ENCODE results near the gene SLC22A23. TPM values are rescaled to one million over a fixed set of nuclear protein-coding genes. Genes with fewer than 3 reads are reported as not detected.

SLC22A23 gene
- total RNA-seq, 1 donor, result 18.1 TPM

DNA sequence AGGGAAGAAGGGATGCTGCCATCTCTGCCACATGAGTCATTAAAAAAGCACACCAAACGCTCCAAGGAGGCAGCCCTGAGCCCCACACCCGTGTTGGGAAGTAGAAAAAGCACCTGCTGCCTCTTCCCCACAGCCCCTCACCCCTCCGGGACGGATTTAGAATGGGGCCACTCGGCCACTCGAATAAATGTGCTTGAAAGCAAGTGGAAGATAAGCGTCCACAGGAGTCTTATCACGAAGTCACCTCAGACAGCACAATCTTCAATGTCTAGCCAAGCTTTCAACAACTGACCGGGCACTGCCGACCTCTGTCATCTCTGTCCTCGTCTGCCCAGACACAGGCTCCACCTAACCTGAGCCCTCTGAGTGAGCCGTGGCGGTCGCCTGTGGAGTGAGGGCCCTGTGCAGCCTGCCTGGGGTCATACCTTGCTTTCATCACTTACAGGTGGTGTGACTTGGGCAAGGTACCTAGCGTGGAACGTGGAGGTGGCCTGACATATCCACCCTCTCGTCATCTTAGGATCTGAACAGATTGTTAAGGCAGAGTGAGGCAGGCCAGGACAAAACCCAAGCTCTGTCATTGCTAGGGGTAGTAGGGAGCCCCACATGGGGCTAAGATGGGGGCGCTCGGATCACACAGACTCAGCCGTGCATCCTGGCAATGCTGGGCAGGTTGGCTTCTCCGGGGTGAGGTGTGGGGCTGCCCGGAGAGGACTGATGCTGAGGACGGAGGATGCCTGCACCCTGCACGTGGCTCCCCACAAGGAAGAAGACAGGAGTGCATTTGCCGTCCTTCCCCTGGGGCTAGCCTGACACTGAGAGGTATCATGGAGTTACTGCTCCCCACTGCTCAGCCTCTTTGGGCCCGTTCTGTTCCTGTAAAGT, 163.3 kb downstream of the SLC22A23 start:
- H3K27me3 ChIP-seq (ENCODE audit: insufficient read depth, low read length), result no peaks in the 10 kb centered on the region
- H3K9me3 ChIP-seq (ENCODE audit: low read depth, low read length), result no peaks in the 10 kb centered on the region
- H3K4me2 ChIP-seq (ENCODE audit: insufficient read depth, low read length), result no peak overlapping the region
- TF ChIP-seq, protein P1, sequence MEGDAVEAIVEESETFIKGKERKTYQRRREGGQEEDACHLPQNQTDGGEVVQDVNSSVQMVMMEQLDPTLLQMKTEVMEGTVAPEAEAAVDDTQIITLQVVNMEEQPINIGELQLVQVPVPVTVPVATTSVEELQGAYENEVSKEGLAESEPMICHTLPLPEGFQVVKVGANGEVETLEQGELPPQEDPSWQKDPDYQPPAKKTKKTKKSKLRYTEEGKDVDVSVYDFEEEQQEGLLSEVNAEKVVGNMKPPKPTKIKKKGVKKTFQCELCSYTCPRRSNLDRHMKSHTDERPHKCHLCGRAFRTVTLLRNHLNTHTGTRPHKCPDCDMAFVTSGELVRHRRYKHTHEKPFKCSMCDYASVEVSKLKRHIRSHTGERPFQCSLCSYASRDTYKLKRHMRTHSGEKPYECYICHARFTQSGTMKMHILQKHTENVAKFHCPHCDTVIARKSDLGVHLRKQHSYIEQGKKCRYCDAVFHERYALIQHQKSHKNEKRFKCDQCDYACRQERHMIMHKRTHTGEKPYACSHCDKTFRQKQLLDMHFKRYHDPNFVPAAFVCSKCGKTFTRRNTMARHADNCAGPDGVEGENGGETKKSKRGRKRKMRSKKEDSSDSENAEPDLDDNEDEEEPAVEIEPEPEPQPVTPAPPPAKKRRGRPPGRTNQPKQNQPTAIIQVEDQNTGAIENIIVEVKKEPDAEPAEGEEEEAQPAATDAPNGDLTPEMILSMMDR (IDR thresholded peaks at IDR 0.05; ENCODE audit: extremely low read depth, low read depth, low read length), result no peak
- H2AFZ ChIP-seq (ENCODE audit: low read length), result no peak overlapping the region
- DNase-seq (ENCODE audit: insufficient read length, low spot score, missing footprints), result peak; percentile 80
- H3K79me2 ChIP-seq (ENCODE audit: insufficient read depth, low read length), result no peaks in the 10 kb centered on the region
- H4K20me1 ChIP-seq (ENCODE audit: insufficient read depth, low read length), result no peaks in the 10 kb centered on the region
- H3K27ac ChIP-seq (ENCODE audit: low read depth, low read length), result no peak overlapping the region
- no peak overlapping the region for H3K4me3 ChIP-seq (ENCODE audit: insufficient read depth, low read length)
- H3K4me1 ChIP-seq (ENCODE audit: insufficient read depth, low read length), result peaks cover 3% of the 10 kb centered on the region
- no peaks in the 10 kb centered on the region for H3K36me3 ChIP-seq (ENCODE audit: insufficient read depth, low read length)

DNA sequence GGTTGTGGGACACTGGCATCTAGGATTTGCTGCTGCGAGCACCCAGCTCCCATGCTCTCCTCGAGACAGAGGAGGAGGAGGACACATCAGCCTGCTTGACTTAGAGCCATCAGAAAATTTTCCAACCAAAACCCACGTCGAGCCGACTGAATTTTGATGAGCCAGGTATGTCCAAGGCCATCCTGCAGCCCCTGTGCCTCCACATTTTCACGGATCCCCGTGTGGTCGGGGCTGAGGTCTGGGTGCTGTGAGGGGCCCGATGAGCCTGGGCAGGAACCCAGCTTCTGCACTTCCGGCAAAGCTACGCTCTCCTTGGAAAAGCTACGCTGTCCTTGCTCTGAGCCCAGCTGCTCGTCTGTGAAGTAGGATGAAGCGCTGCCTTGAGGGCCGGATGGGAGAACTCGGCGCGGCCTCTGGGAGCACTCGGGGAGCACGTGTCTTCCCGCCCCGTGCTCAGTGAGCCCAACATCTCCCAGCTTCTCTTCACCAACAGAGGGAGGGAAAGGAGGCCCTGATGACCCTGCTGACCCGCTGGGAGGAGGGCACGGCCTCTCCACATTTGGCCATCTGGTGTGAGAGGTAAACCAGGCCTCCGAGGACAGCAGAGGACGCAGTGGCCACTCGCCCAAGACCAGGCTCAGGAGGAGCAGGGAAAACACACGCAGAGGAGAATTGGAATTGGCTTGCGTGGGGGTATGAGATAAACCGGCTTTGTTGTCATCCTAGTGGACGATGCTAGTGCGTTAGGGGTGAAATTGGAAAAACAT, 164.2 kb downstream of the SLC22A23 start:
- Histone ChIP-seq H4K20me1 (ENCODE audit: insufficient read depth, low read length) (no peaks in the 10 kb centered on the region), H3K4me3 (ENCODE audit: insufficient read depth, low read length) (no peak overlapping the region), H3K79me2 (ENCODE audit: insufficient read depth, low read length) (no peaks in the 10 kb centered on the region), H3K27me3 (ENCODE audit: insufficient read depth, low read length) (no peaks in the 10 kb centered on the region), H3K9me3 (ENCODE audit: low read depth, low read length) (no peaks in the 10 kb centered on the region), H3K4me2 (ENCODE audit: insufficient read depth, low read length) (no peak overlapping the region), H3K27ac (ENCODE audit: low read depth, low read length) (no peak overlapping the region), H3K36me3 (ENCODE audit: insufficient read depth, low read length) (no peaks in the 10 kb centered on the region), H2AFZ (ENCODE audit: low read length) (no peak overlapping the region), H3K4me1 (ENCODE audit: insufficient read depth, low read length) (peaks cover 3% of the 10 kb centered on the region)
- TF ChIP-seq, protein P1 (IDR thresholded peaks at IDR 0.05; ENCODE audit: extremely low read depth, low read depth, low read length), result no peak
- peak; percentile 25 for DNase-seq (ENCODE audit: insufficient read length, low spot score, missing footprints)

DNA sequence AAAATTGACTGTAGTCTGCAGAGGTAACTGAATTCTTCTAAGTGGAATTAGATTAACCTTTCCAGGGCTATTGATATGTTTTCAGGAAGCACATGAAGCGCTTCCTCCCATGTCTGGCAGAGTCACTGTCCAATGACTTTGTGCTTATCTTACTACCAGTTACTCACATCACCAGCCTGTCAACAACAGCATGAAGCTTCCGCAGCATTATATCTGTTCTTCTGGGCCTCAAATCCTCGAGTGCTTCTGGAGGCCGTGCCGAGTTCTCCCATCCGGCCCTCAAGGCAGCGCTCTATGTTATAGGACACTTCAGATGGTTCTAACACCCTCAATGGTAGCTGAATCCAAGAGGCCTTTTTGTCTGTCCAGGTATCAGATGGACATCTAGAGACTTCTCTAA, 164.9 kb downstream of the SLC22A23 start:
- TF ChIP-seq, protein P1 (IDR thresholded peaks at IDR 0.05; ENCODE audit: extremely low read depth, low read depth, low read length), result no peak
- H2AFZ ChIP-seq (ENCODE audit: low read length), result no peak overlapping the region

DNA sequence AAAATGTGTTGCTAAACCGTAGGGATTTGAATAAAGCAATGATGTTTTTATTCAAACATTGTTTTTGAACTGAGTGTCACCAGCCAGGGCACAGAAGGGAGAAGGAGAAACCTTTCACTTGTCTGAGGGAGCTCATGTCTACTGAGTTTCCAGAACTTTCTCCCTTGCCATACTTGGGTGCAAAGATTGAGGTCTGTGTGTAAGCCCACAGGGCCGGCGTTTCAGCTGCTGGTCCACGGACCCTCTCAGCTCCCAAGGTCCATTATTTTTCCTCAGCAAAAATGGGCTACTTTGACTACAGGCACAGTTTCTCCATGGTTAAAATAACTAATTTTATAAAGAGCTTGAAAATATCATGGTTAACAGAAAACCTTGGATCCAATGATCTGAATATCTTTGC, 165.5 kb downstream of the SLC22A23 start:
- Histone ChIP-seq H3K4me2 (ENCODE audit: insufficient read depth, low read length) (no peak overlapping the region), H3K9me3 (ENCODE audit: low read depth, low read length) (no peaks in the 10 kb centered on the region), H3K27ac (ENCODE audit: low read depth, low read length) (no peak overlapping the region), H3K4me3 (ENCODE audit: insufficient read depth, low read length) (no peak overlapping the region), H3K36me3 (ENCODE audit: insufficient read depth, low read length) (no peaks in the 10 kb centered on the region), H3K27me3 (ENCODE audit: insufficient read depth, low read length) (no peaks in the 10 kb centered on the region), H4K20me1 (ENCODE audit: insufficient read depth, low read length) (no peaks in the 10 kb centered on the region), H3K4me1 (ENCODE audit: insufficient read depth, low read length) (peaks cover 3% of the 10 kb centered on the region), H3K79me2 (ENCODE audit: insufficient read depth, low read length) (no peaks in the 10 kb centered on the region), H2AFZ (ENCODE audit: low read length) (no peak overlapping the region)
- DNase-seq (ENCODE audit: insufficient read length, low spot score, missing footprints), result peak; percentile 37
- TF ChIP-seq, protein P1 (IDR thresholded peaks at IDR 0.05; ENCODE audit: extremely low read depth, low read depth, low read length), result no peak

More for the DNA sequence above, 164.9 kb downstream of the SLC22A23 start:
- DNase-seq (ENCODE audit: insufficient read length, low spot score, missing footprints), result peak; percentile 39
- H3K27ac ChIP-seq (ENCODE audit: low read depth, low read length), result no peak overlapping the region
- no peaks in the 10 kb centered on the region for H3K27me3 ChIP-seq (ENCODE audit: insufficient read depth, low read length)
- H3K4me3 ChIP-seq (ENCODE audit: insufficient read depth, low read length), result no peak overlapping the region
- no peaks in the 10 kb centered on the region for H3K36me3 ChIP-seq (ENCODE audit: insufficient read depth, low read length)
- no peaks in the 10 kb centered on the region for H3K79me2 ChIP-seq (ENCODE audit: insufficient read depth, low read length)
- H3K4me1 ChIP-seq (ENCODE audit: insufficient read depth, low read length), result peaks cover 3% of the 10 kb centered on the region
- no peaks in the 10 kb centered on the region for H4K20me1 ChIP-seq (ENCODE audit: insufficient read depth, low read length)
- no peak overlapping the region for H3K4me2 ChIP-seq (ENCODE audit: insufficient read depth, low read length)
- no peaks in the 10 kb centered on the region for H3K9me3 ChIP-seq (ENCODE audit: low read depth, low read length)

All from osteoblast (primary cell).